Natural killer cell (primary cell): ENCODE data around the gene AGRP. TPM values are rescaled to one million over a fixed set of nuclear protein-coding genes. Genes with fewer than 3 reads are reported as not detected.

Source experiments
- ATAC-seq, 3 donors: fragments of 150-1000 bp in 2 of 3; fragments of 200-7000 bp in 1 of 3; cut with Tn5 transposase; 1 replicate in 1 of 3; 2 replicates in 2 of 3; pipeline ENCODE4 v1.10.0; 2021; ENCODE audit warnings: mild to moderate bottlenecking in 2 of 3, moderate library complexity in 2 of 3
- DNase-seq, 2 donors: peaks; one replicate each; pipeline versions ENCODE4 v3.0.0 to v3.0.0-alpha.2; 2013 to 2021; ENCODE audit warnings: mixed read lengths in 1 of 2
- H3K27ac ChIP-seq: one replicate; pipeline ENCODE4 v1.5.1; 2013; ENCODE audit warnings: mild to moderate bottlenecking, low read length
- H3K27me3 ChIP-seq: one replicate; pipeline ENCODE4 v1.6.1; 2013; ENCODE audit warnings: low read length; ENCODE audit not compliant: control insufficient read depth, insufficient read depth
- H3K36me3 ChIP-seq: one replicate; pipeline ENCODE4 v1.6.1; 2013; ENCODE audit warnings: low read length; ENCODE audit not compliant: control insufficient read depth, insufficient read depth
- H3K4me1 ChIP-seq: one replicate; pipeline ENCODE4 v1.6.1; 2013; ENCODE audit warnings: low read length; ENCODE audit not compliant: control insufficient read depth, insufficient read depth
- H3K4me3 ChIP-seq: one replicate; pipeline ENCODE4 v1.5.1; 2013; ENCODE audit warnings: low read length
- H3K9me3 ChIP-seq: one replicate; pipeline ENCODE4 v1.6.1; 2013; ENCODE audit warnings: low read length; ENCODE audit not compliant: control insufficient read depth, insufficient read depth
- H3K27ac Mint-ChIP-seq, 2 donors: one replicate each; pipeline ENCODE4 v1.8.0; 2022; ENCODE audit warnings: mild to moderate bottlenecking in 2 of 2, mixed read lengths in 2 of 2, moderate library complexity in 1 of 2
- H3K27me3 Mint-ChIP-seq, 2 donors: one replicate each; pipeline ENCODE4 v1.8.0; 2022; ENCODE audit warnings: low read depth in 2 of 2, mixed read lengths in 2 of 2
- H3K36me3 Mint-ChIP-seq: one replicate; pipeline ENCODE4 v1.8.0; 2022; ENCODE audit warnings: mixed read lengths
- H3K4me1 Mint-ChIP-seq, 2 donors: one replicate each; pipeline ENCODE4 v1.8.0; 2022; ENCODE audit warnings: mixed read lengths in 2 of 2
- H3K4me3 Mint-ChIP-seq: one replicate; pipeline ENCODE4 v1.8.0; 2022; ENCODE audit warnings: mild to moderate bottlenecking, moderate library complexity, mixed read lengths
- H3K9me3 Mint-ChIP-seq, 2 donors: one replicate each; pipeline ENCODE4 v1.8.0; 2022; ENCODE audit warnings: mixed read lengths in 2 of 2
- WGBS: methylation state at CpG from one replicate; pipeline ENCODE4 v1.1.7; 2013; ENCODE audit warnings: missing lambda C conversion rate; ENCODE audit not compliant: insufficient coverage; 5-methylcytosine and 5-hydroxymethylcytosine counted together
- intact Hi-C: fragments of 100-400 bp; cut with micrococcal nuclease; formaldehyde crosslinking; loops from one replicate; pipeline ENCODE4 v1.14.2; 2022
- total RNA-seq, 4 donors: library from RNA; stranded (reverse); fragments of 120-200 nt in 1 of 4; gene quantifications; one replicate each; pipeline versions ENCODE4 v1.2.3 to v1.2.4, GENCODE V29; 2013 to 2022
- TF ChIP-seq, protein P1 (sequence below): fragments of 200-600 bp; IDR thresholded peaks from one replicate; pipeline ENCODE4 v1.8.0; 2022; ENCODE audit warnings: antibody characterized with exemption

Gene AGRP
- total RNA-seq, 3 donors from 2014 or later (not counting 1 experiment from before 2014, with no cell fraction given) = 0.50 TPM; not detected in 2

DNA sequence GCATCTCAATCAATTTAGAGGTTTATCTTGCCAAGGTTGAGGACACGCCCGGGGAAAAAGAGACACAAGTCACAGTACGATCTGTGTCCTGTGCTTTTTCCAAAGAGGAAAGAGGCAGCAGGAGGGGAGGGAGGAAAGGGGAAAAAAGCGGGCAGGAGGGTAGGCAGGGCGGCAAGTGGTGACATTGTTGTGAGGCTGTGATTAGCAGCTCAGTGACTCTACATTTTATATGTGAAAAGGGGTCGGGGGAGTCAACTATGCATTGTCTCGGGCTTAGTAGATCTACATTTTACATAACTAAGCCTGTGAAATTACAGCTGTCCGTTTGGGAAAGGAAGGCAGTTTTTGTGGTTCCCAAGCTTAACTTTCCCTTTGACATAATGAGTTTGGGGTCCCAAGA is 23.1 kb upstream of the AGRP start:
- Histone ChIP-seq H3K9me3 (no peaks in the 10 kb centered on the region), H3K36me3 (no peaks in the 10 kb centered on the region), H3K4me3 (no peak overlapping the region), H3K27me3 (no peaks in the 10 kb centered on the region), H3K4me1 (peaks cover 58% of the 10 kb centered on the region), H3K27ac (peak overlapping the region; percentile 58)
- WGBS = 92% methylated on average over 7 of the region's 8 CpGs
- TF ChIP-seq, protein P1, sequence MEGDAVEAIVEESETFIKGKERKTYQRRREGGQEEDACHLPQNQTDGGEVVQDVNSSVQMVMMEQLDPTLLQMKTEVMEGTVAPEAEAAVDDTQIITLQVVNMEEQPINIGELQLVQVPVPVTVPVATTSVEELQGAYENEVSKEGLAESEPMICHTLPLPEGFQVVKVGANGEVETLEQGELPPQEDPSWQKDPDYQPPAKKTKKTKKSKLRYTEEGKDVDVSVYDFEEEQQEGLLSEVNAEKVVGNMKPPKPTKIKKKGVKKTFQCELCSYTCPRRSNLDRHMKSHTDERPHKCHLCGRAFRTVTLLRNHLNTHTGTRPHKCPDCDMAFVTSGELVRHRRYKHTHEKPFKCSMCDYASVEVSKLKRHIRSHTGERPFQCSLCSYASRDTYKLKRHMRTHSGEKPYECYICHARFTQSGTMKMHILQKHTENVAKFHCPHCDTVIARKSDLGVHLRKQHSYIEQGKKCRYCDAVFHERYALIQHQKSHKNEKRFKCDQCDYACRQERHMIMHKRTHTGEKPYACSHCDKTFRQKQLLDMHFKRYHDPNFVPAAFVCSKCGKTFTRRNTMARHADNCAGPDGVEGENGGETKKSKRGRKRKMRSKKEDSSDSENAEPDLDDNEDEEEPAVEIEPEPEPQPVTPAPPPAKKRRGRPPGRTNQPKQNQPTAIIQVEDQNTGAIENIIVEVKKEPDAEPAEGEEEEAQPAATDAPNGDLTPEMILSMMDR = no peak
- intact Hi-C loops = no loop called here
- Mint-ChIP-seq H3K36me3 (no peaks in the 10 kb centered on the region), H3K27ac (peak overlapping the region; percentile 87 to 89), H3K27me3 (no peaks in the 10 kb centered on the region), H3K4me1 (peaks cover 45 to 65% of the 10 kb centered on the region in 2 donors), H3K4me3 (peak overlapping the region; percentile 52), H3K9me3 (no peaks in the 10 kb centered on the region)
- no peak for ATAC-seq
- no peak for DNase-seq

DNA sequence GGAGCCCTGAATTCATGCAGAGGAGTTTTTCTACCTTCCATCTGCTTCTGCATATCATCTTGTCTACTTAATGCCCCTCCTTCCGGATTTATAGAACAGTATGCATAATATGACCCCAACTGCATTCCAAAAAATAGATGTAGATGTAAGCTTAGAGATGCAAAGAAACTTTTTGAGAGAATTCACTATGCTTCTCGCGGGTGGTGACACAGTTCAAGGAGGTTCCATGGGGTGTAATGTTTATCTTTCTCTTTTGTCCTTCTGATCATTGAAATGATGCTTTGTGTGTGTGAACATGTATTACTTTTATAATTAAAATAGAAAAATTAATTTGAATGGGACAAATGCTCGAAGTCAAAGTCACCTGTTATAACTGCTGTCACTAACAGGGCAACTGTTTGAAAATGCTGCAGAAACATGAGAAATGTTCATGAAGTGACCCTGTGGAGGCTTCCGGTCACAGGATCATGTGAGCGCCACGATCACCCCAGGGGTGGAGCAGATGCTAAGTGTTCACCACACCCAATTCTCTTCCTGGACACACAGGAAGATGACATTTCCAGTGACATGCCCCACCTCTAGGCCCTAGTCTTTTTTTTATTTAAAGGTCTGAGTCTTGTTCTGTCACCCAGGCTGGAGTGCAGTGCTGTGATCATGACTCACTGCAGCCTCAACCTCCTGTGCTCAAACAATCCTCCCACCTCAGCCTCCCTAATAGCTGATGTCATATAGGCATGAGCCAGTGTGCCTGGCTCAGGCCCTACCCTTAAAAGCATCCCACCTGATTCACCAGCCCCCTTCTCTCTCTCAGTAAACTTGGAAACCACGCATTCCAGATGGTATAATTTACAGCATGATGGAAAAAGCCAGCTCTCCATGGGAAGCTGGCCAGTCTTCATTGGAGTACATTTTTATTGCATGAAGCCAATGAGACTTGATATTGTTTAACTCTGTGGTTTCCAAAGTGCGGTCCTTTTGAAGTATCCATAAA is 21.0 kb upstream of the AGRP start:
- peak overlapping the region; percentile 62 for H3K4me3 Mint-ChIP-seq
- Histone ChIP-seq H3K4me1 (peaks cover 58% of the 10 kb centered on the region), H3K27ac (peak overlapping the region; percentile 95), H3K4me3 (no peak overlapping the region), H3K9me3 (no peaks in the 10 kb centered on the region), H3K36me3 (no peaks in the 10 kb centered on the region), H3K27me3 (no peaks in the 10 kb centered on the region)
- intact Hi-C loops = loop anchor here (1.0 kb wide), 1 partner anchor 10 kb away; no protein-coding TSS in a partner anchor
- ATAC-seq (peak; percentile 91 to 95 (median 92)), DNase-seq (peak; percentile 45 to 67)
- H3K27ac Mint-ChIP-seq = peak overlapping the region; percentile 84 to 94
- no peaks in the 10 kb centered on the region for H3K36me3 Mint-ChIP-seq
- no peaks in the 10 kb centered on the region for H3K27me3 Mint-ChIP-seq
- peaks cover 45 to 68% of the 10 kb centered on the region in 2 donors for H3K4me1 Mint-ChIP-seq
- H3K9me3 Mint-ChIP-seq = no peaks in the 10 kb centered on the region
- 47% methylated on average over 8 of the region's 9 CpGs for WGBS
- TF ChIP-seq, protein P1 = no peak

DNA sequence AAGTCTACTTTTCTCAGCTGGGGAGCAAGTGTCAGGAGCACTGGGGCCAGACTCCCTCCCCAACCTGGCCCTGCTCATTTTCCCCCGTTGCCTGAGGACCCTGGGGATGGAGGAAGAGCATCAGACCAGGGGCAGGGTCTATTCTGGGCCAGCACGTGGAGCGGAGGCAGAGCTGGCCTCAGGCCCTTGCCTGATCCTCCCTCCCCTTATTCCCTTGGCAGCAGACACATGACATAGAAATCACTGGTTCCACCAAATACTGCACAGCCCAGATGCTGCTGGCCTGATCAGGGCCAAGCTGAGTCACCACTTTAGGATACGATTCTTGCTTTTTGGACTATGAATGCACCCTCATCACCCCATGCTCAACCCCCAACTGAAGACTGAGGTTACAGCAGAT is 15.8 kb upstream of the AGRP start:
- Mint-ChIP-seq H3K9me3 (no peaks in the 10 kb centered on the region), H3K27ac (peak overlapping the region; percentile 65 to 82), H3K4me3 (no peak overlapping the region), H3K36me3 (no peaks in the 10 kb centered on the region), H3K27me3 (no peaks in the 10 kb centered on the region), H3K4me1 (peaks cover 28 to 50% of the 10 kb centered on the region in 2 donors)
- H3K4me3 ChIP-seq = no peak overlapping the region
- H3K27ac ChIP-seq = no peak overlapping the region
- ATAC-seq (no peak), DNase-seq (no peak)
- peaks cover 18% of the 10 kb centered on the region for H3K4me1 ChIP-seq
- 97% methylated on average over 4 of the region's 4 CpGs for WGBS
- H3K9me3 ChIP-seq = no peaks in the 10 kb centered on the region
- H3K36me3 ChIP-seq = no peaks in the 10 kb centered on the region
- no peaks in the 10 kb centered on the region for H3K27me3 ChIP-seq
- TF ChIP-seq, protein P1 = no peak
- intact Hi-C loops = no loop called here
